Fibroblast of the aortic adventitia (primary cell): Measurements from ENCODE around the gene IMMP2L. TPM values are rescaled to one million over a fixed set of nuclear protein-coding genes. Genes with fewer than 3 reads are reported as not detected.
"Not testable (repeated sequence)": the region's sequence is repeated elsewhere in the genome, so short reads cannot be mapped to it uniquely, and the experiment has no call there.

Experiments
- DNase-seq: peaks from one replicate; pipeline ENCODE4 v3.0.0-alpha.2; 2010; ENCODE audit warnings: low read depth
- H3K4me3 ChIP-seq: 2 replicates; pipeline ENCODE4 v1.5.1; 2011; ENCODE audit warnings: low read depth, mild to moderate bottlenecking, control low read depth, low read length, moderate library complexity
- CTCF ChIP-seq: IDR thresholded peaks from 2 replicates; pipeline ENCODE4 v1.5.1; 2011; ENCODE audit warnings: mild to moderate bottlenecking, low read length, control low read depth, inconsistent platforms; ENCODE audit not compliant: insufficient read depth
- total RNA-seq: library from RNA; depleted of rRNA; stranded (reverse); fragments of >200 nt; gene quantifications from 2 replicates; pipeline ENCODE4 v1.2.3, GENCODE V29; 2012; ENCODE audit warnings: low replicate concordance

Gene IMMP2L
- total RNA-seq, 1 donor, result 9.9 TPM

GRCh38 chr7:111262293-111263116 lies 299.8 kb downstream of the IMMP2L start:
- no peak overlapping the region for H3K4me3 ChIP-seq
- DNase-seq, result no peak

GRCh38 chr7:111261496-111261895 lies 300.8 kb downstream of the IMMP2L start:
- DNase-seq, result no peak
- no peak overlapping the region for H3K4me3 ChIP-seq
- no peak for TF ChIP-seq CTCF

More at GRCh38 chr7:111262293-111263116, 299.8 kb downstream of the IMMP2L start:
- TF ChIP-seq CTCF, result no peak

GRCh38 chr7:111259991-111260390 lies 302.3 kb downstream of the IMMP2L start:
- DNase-seq, result no peak
- H3K4me3 ChIP-seq, result no peak overlapping the region
- TF ChIP-seq CTCF, result no peak

- no peak for TF ChIP-seq CTCF
These were observed 305.9 kb downstream of the IMMP2L start for GRCh38 chr7:111256391-111256790.

GRCh38 chr7:111255576-111255975 lies 306.7 kb downstream of the IMMP2L start:
- no peak overlapping the region for H3K4me3 ChIP-seq
- no peak for TF ChIP-seq CTCF
- peak; percentile 42 for DNase-seq

More at GRCh38 chr7:111256391-111256790, 305.9 kb downstream of the IMMP2L start:
- H3K4me3 ChIP-seq, result no peak overlapping the region
- no peak for DNase-seq

- not testable (repeated sequence) for DNase-seq, H3K4me3 ChIP-seq
These were observed 310.9 kb downstream of the IMMP2L start for GRCh38 chr7:111251365-111251764.

GRCh38 chr7:111249807-111250206 lies 312.5 kb downstream of the IMMP2L start:
- DNase-seq, H3K4me3 ChIP-seq: not testable (repeated sequence)
